Tibial nerve (tissue), 4 donors: ENCODE data around the gene PTF1A. TPM values are rescaled to one million over a fixed set of nuclear protein-coding genes. Genes with fewer than 3 reads are reported as not detected.

Source experiments
- DNase-seq, 2 donors: peaks; one replicate each; pipeline ENCODE4 v3.0.0-alpha.2; 2019; ENCODE audit warnings: low spot score in 2 of 2
- H3K27ac ChIP-seq, 4 donors: fragments of 200-600 bp; sonication (generic) in 3 of 4; one replicate each; pipeline ENCODE4 v1.5.1; 2017 to 2019; ENCODE audit warnings: mild to moderate bottlenecking in 1 of 4
- H3K27me3 ChIP-seq, 2 donors: fragments of 200-600 bp; sonication (generic) in 1 of 2; one replicate each; pipeline versions ENCODE4 v1.5.1 to v1.6.0; 2017 to 2019
- H3K36me3 ChIP-seq, 3 donors: fragments of 200-600 bp; sonication (generic); one replicate each; pipeline ENCODE4 v1.5.1; 2018 to 2019
- H3K4me1 ChIP-seq, 4 donors: fragments of 200-600 bp; sonication (generic) in 3 of 4; one replicate each; pipeline ENCODE4 v1.5.1; 2017 to 2019
- H3K4me3 ChIP-seq, 4 donors: fragments of 200-600 bp; sonication (generic) in 3 of 4; one replicate each; pipeline ENCODE4 v1.5.1; 2017 to 2019; ENCODE audit warnings: mild to moderate bottlenecking in 1 of 4, moderate library complexity in 1 of 4
- H3K9me3 ChIP-seq, 4 donors: fragments of 200-600 bp; sonication (generic) in 3 of 4; one replicate each; pipeline ENCODE4 v1.5.1; 2017 to 2019
- CTCF ChIP-seq, 5 experiments: fragments of 200-600 bp in 3 of 5; fragments of 450-650 bp in 2 of 5; sonication (generic) in 3 of 5; IDR thresholded peaks; one replicate each; pipeline ENCODE4 v1.5.1; 2016 to 2019; ENCODE audit warnings: antibody characterized with exemption in 5 of 5, mild to moderate bottlenecking in 3 of 5, moderate library complexity in 2 of 5
- EP300 ChIP-seq, 2 donors: sonication (generic); formaldehyde crosslinking; IDR thresholded peaks; one replicate each; pipeline ENCODE4 v1.6.1; 2017; ENCODE audit warnings: antibody characterized with exemption in 2 of 2, mild to moderate bottlenecking in 1 of 2
- POLR2A ChIP-seq, 2 donors: fragments of 450-650 bp; IDR thresholded peaks; one replicate each; pipeline ENCODE4 v1.6.1; 2017; ENCODE audit warnings: antibody characterized with exemption in 2 of 2, mild to moderate bottlenecking in 2 of 2, moderate library complexity in 2 of 2
- WGBS, 2 donors: methylation state at CpG; one replicate each; pipeline ENCODE4 v1.1.5; 2018; 5-methylcytosine and 5-hydroxymethylcytosine counted together
- total RNA-seq, 4 donors: library from RNA; depleted of rRNA; stranded (reverse); fragments of >200 nt; gene quantifications; one replicate each; pipeline ENCODE4 v1.1.0, GENCODE V29; 2016

Gene PTF1A
- total RNA-seq, 4 donors from 2014 or later, result 0.90 TPM; not detected in 3

- 12 to 29% methylated on average over 29 of the region's 29 CpGs for WGBS, 2 donors
- no peaks in the 10 kb centered on the region for H3K36me3 ChIP-seq
- peaks cover 0 to 46% of the 10 kb centered on the region in 2 donors for H3K27me3 ChIP-seq
- H3K4me3 ChIP-seq, result no peak overlapping the region
- H3K27ac ChIP-seq, result no peak overlapping the region
- no peaks in the 10 kb centered on the region for H3K9me3 ChIP-seq
- TF ChIP-seq CTCF (IDR thresholded peaks at IDR 0.05), result no peak
- no peak for TF ChIP-seq POLR2A (IDR thresholded peaks at IDR 0.05)
- TF ChIP-seq EP300 (IDR thresholded peaks at IDR 0.05), result no peak
- DNase-seq, result no peak
- H3K4me1 ChIP-seq, result peaks cover 0 to 7% (median 0%) of the 10 kb centered on the region in 4 donors
Measured at GRCh38 chr10:23203369-23204325, 11.5 kb downstream of the PTF1A start.

- peaks cover 0 to 35% of the 10 kb centered on the region in 2 donors for H3K27me3 ChIP-seq
- no peak overlapping the region for H3K27ac ChIP-seq
- 5 to 10% methylated on average over 10 of the region's 10 CpGs for WGBS, 2 donors
Measured at GRCh38 chr10:23204773-23205172, 12.7 kb downstream of the PTF1A start.

GRCh38 chr10:23205972-23206642 is 14.0 kb downstream of the PTF1A start:
- no peak for TF ChIP-seq EP300 (IDR thresholded peaks at IDR 0.05)
- TF ChIP-seq POLR2A (IDR thresholded peaks at IDR 0.05), result no peak
- no peak for TF ChIP-seq CTCF (IDR thresholded peaks at IDR 0.05)
- H3K27me3 ChIP-seq, result peaks cover 0 to 24% of the 10 kb centered on the region in 2 donors
- H3K36me3 ChIP-seq, result no peaks in the 10 kb centered on the region
- WGBS, 2 donors, result 29 to 36% methylated on average over 3 of the region's 3 CpGs
- no peak for DNase-seq
- no peak overlapping the region for H3K27ac ChIP-seq
- H3K4me1 ChIP-seq, result no peaks in the 10 kb centered on the region
- no peaks in the 10 kb centered on the region for H3K9me3 ChIP-seq
- no peak overlapping the region for H3K4me3 ChIP-seq

More at GRCh38 chr10:23204773-23205172, 12.7 kb downstream of the PTF1A start:
- DNase-seq, result no peak
- no peak for TF ChIP-seq POLR2A (IDR thresholded peaks at IDR 0.05)
- TF ChIP-seq EP300 (IDR thresholded peaks at IDR 0.05), result no peak
- no peak for TF ChIP-seq CTCF (IDR thresholded peaks at IDR 0.05)
- Histone ChIP-seq H3K4me3 (no peak overlapping the region), H3K36me3 (no peaks in the 10 kb centered on the region), H3K4me1 (no peaks in the 10 kb centered on the region), H3K9me3 (no peaks in the 10 kb centered on the region)

DNA sequence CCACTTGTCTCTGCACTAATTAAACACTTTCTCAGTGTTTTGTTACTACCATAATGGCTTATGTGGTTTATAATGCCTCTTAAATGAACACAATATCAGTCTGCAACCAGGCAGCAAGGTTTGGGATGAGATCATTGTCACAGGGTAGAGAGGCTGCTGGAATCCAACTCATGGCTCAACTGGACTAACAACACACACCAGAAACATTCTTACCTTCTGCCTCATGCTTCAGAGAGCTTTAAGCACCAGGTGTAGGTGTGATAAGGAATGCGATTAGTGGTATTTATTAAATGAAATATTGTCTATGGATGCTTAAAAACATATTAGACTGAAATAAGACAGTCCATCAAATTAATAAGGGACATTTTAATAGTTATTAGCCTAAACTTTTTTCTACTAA is 25.4 kb downstream of the PTF1A start:
- TF ChIP-seq POLR2A (IDR thresholded peaks at IDR 0.05) (no peak), EP300 (IDR thresholded peaks at IDR 0.05) (no peak), CTCF (IDR thresholded peaks at IDR 0.05) (no peak)
- no peak overlapping the region for H3K27ac ChIP-seq

GRCh38 chr10:23230582-23230981 is 38.5 kb downstream of the PTF1A start:
- H3K27me3 ChIP-seq, result no peaks in the 10 kb centered on the region
- no peak overlapping the region for H3K4me3 ChIP-seq
- no peak overlapping the region for H3K27ac ChIP-seq
- H3K9me3 ChIP-seq, result no peaks in the 10 kb centered on the region
- DNase-seq, result no peak
- H3K4me1 ChIP-seq, result no peaks in the 10 kb centered on the region
- no peak for TF ChIP-seq CTCF (IDR thresholded peaks at IDR 0.05)
- TF ChIP-seq POLR2A (IDR thresholded peaks at IDR 0.05), result no peak
- TF ChIP-seq EP300 (IDR thresholded peaks at IDR 0.05), result no peak
- no peaks in the 10 kb centered on the region for H3K36me3 ChIP-seq
- 84 to 88% methylated on average over 1 of the region's 1 CpG for WGBS, 2 donors

More for the DNA sequence above, 25.4 kb downstream of the PTF1A start:
- DNase-seq, result no peak
- Histone ChIP-seq H3K36me3 (no peaks in the 10 kb centered on the region), H3K4me3 (no peak overlapping the region), H3K27me3 (no peaks in the 10 kb centered on the region), H3K4me1 (no peaks in the 10 kb centered on the region), H3K9me3 (no peaks in the 10 kb centered on the region)
- WGBS, 2 donors, result 94 to 98% methylated on average over 1 of the region's 1 CpG
